Embryonic facial prominence (tissue), 1 donor: ENCODE measurements around the gene RARG.
A peak's percentile ranks its signal among the peaks of the same experiment; 100 is the strongest.

Source experiments
- DNase-seq: peaks from one replicate; pipeline ENCODE4 v3.0.0-alpha.2; 2016; ENCODE audit errors: extremely low spot score

Gene RARG

GRCh38 chr12:53244337-53244736 lies 12.3 kb upstream of the RARG start:
- no peak for DNase-seq

DNA sequence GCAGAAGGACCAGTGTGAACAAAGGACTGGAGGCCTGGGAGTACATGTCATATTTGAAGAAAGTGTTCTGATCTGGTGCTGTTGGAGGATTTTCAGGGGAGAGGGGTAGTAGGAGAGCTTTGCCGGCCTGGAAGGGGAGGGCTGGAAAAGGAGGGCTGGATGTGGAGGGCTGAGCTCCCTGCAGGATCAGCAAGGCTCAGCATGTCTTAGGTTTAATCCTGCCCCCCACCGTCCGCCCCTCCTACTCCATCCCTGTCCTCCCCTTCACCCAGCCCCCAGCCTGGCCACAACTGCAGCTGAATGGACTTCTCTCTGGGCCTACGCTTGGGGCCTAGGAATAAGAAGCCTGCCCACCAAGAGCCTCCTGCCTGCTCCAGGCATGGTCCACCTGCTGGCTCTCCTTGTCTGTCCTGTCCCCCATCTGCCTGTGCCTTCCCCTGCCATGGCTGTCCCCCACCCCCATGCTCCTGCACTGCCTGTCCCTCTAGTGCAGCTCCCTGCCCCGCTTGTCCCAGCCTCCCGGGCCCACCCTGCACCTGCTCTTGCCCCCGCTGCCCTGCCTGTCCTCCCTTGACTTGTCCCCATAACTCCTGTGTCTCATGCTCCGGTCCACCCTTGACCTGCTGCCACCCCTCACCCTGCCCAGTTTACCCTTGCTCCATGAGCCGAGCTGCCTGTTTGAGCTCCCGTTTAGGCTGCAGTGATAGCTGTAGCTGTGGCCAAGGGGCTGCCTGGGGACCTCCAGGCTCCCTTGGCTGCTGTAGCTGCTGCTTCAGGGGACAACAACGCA lies 9.8 kb upstream of the RARG start:
- no peak for DNase-seq

GRCh38 chr12:53239643-53240258 lies 7.7 kb upstream of the RARG start:
- DNase-seq = no peak

DNA sequence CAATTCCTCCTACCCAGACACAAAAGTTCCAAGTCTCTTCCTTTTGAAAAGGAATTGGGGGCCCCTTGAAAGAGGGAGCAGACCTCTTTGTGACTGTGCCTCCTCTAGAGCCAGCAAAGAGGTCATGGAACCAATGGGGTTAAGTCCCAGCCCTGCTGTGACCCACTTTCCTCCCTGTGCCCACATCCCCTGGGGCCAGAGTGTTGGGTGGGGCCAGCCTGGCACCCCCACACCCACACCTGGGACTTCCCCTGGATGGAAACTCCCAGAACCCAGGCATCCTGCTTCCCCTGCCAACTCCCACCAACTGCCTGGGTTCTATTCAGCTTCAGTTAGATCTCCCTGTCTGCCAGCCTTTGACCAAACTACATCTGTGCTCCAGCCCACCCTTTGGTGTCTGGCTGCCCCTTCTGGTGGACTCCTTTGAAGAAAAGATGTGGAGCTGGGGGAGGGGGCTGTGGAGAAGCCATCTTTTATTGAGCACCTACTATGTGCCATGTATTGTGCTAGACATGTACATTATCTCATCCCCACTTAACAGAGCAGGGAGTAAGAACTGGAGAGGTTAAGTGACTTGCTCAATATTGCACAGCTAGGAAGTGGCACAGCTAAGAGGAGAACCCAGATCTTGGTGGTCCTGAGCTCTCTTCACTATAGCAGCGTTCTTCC lies 4.6 kb upstream of the RARG start:
- no peak for DNase-seq

DNA sequence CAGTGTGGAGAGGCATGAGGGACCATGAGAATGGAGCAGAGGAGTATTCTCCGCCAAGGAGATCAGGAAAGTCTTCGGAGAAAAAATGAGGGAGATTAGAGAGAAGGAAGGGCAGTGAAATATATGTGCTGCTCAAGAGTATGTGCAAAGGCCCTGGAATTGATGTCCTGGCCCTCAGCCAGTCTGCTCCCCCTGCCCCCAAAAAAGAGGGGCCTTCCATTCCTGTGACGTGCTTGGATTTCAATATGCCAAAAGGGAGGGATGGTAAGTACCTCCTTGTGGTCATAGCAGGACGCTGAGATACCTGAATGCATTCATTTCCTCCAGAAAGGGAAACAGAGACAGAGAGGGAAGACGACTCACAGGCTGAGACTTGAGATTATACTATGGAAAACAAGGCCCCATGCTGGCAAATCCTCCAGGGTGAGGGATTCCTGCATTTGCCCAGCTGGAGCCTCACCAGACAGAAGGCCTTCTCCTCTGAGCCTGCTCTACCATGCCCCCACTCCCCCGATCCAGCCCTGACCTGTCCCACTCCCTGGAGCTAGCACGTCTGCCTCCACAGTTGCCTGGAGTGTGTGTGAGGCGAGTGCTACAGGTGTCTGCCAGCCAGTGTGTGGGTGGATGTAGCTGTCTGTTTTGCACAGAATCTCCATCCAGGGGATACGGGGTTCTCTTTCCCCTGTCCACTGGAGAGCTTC lies 3.9 kb upstream of the RARG start:
- DNase-seq = no peak

- DNase-seq = no peak
Measured at GRCh38 chr12:53235164-53235563, 3.2 kb upstream of the RARG start.

- DNase-seq = peak; percentile 49
Measured at GRCh38 chr12:53234271-53234914, 2.4 kb upstream of the RARG start.

DNA sequence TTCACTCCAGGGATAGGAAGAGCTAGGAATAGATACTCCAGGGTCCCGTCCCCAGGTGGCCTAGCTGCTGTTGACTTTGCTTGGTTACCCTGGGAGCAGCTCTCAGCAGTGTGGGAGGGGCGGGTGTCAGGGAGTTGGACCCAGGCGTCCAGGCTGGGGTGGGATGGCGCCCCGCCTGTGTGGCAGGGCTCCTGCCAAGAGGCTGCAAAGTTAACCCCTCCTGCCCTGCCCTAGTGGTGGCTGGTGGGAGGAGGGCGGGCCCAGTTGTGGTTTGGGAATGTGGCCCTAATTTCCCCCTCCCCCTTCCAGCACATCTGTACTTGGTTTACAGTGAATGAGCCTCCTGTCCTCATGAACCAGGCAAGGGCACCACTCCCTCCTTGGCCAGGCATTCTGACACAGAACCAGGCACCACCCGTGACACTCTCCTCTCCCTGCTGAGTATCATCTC lies 1.7 kb upstream of the RARG start:
- peak; percentile 61 for DNase-seq

DNA sequence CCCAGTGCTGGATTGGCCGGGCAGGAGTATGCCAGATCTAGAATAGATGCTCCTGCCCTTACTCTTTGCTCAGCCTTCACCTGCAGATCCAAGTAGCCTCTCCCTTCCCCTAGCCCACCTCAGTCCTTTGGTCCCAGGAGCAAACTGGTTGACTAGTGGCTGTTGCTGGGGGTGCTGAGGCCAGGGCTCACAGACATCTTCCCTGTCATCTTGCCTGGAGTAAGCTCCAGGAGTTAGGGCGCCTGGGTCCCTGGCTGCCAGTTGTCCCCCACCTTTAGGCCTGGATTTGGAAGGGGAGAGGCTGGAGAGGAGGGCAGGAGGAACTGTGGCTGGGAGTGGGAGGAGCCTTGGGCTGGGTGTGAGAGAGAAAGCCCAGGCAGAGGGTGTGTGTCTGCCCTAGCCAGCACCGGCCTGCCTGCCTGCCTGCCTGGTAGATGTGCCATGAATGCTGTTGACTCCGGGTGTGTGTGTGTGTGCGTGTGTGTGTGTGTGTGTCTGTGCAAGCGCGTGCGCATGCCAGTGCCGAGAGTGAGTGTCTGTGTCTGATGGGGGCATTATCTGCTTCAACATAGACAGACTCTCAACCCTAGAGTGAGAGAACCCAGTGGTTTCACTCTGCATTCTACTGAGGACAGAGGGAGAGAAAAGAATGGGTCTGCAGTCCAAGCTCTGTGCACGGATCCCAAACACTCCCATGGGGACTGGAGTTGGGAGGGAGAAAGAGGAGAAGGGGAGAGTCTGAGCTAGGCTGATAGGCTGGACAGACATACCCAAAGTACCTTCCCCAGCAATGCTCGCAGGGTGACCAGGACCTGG lies 845 bp upstream of the RARG start:
- DNase-seq = no peak

DNA sequence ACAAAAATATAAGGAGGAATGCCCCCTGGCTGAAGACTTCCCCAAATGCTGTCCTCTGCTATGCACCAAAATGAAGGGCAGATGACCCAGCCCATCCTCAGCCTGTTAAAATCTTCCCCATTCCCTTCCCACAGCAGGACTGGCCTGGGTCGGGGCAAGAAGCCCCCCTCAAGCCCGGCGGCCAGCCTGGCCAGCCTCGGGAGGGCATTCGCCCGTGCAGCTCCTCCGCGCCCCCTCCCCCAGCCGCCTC lies 413 bp downstream of the RARG start:
- no peak for DNase-seq

DNA sequence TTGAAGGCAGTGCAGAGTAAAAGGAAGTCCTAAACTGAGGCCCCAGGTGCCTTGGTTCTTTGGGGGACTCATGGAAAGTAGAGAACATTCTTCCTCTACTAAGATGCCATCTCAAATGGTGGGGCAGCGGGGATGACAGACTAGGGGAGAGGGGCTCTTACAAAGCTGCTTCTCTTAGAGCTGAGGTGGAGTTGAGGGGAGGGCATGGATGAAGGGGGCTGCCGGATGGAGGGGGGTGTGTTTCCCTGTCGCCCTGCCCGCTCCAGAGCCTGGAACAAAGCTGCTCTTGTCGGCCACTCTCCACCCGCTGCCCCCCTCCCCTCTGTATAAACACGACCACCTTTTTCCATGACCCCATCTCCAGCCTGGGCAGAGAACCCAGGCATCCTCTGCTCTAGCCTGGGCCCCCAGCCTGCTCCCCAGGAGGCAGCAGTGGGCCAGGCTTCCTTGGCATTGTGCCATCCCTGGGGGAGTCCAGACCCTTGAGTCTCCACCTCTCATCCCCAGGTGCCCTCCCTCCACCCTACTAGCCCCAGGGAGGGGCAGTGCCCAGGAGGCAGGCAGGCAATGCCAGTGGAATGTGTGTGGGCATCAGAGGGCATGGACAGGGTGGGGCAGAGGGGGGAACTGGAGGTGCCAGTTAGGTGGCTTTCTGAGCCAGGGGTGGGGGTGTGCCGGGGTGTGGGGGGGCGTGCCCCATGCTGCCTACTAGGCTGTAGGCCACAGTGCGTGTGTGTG lies 1.7 kb downstream of the RARG start:
- DNase-seq = no peak

GRCh38 chr12:53229454-53229853 lies 2.6 kb downstream of the RARG start:
- DNase-seq = no peak

DNA sequence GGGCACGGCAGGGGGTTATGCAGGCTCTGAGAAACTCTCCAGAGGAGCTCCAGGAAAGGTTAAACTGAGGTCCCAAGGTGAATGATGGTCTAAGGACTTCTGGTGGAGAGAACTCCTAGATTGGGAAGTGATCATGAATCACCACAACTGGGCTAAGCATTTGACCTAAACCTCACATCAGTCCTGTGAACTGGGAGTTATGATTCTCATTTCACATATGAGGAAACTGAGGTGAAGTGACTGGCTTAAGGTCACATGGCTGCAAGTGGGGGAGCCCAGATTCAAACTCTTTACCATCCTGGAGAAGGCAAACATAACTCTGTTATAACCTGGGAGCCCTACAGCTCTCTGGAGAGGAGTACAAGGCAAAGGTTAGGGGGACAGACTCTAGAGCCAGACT lies 4.2 kb downstream of the RARG start:
- DNase-seq = no peak

DNA sequence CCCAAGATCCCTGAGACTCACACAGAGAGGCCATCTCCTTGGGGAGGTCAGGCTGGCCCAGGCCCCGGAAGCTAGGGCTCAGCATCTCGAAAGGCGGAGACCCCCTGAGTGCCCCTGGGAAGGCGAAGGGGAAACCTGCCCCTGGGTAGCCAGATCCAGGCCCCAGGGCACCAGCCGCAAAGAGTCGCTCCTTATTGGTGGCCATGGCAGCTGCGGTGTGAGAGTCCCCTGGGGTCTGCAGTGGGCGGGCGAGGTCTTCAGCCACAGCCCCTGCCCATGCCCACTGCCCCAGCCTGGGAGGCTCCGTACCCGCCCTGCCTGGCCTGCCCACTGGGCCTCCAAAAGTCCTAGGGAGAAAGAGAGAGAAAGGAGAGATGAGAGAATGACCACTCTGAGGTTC lies 4.7 kb downstream of the RARG start:
- DNase-seq = no peak

DNA sequence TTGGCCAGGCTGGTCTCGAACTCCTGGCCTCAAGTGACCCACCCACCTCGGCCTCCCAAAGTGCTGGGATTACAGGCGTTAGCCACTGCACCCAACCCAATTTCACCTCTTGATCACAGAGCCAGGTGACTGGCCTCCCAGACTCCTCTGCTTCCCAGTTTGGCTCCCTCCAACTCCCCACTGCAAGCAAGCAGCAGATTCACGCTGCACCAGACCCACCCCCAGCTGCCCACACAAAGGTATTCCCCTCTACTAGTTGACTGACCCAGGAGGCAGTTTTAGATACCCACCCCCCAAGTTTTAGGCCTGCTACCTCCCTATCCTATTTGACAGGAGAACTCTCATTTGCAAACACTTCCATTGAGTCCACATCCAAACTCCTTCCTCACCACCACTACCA lies 5.2 kb downstream of the RARG start:
- DNase-seq = no peak

GRCh38 chr12:53225635-53226424 lies 6.2 kb downstream of the RARG start:
- no peak for DNase-seq

- peak; percentile 47 for DNase-seq
Measured at GRCh38 chr12:53224897-53225634, 6.9 kb downstream of the RARG start.

DNA sequence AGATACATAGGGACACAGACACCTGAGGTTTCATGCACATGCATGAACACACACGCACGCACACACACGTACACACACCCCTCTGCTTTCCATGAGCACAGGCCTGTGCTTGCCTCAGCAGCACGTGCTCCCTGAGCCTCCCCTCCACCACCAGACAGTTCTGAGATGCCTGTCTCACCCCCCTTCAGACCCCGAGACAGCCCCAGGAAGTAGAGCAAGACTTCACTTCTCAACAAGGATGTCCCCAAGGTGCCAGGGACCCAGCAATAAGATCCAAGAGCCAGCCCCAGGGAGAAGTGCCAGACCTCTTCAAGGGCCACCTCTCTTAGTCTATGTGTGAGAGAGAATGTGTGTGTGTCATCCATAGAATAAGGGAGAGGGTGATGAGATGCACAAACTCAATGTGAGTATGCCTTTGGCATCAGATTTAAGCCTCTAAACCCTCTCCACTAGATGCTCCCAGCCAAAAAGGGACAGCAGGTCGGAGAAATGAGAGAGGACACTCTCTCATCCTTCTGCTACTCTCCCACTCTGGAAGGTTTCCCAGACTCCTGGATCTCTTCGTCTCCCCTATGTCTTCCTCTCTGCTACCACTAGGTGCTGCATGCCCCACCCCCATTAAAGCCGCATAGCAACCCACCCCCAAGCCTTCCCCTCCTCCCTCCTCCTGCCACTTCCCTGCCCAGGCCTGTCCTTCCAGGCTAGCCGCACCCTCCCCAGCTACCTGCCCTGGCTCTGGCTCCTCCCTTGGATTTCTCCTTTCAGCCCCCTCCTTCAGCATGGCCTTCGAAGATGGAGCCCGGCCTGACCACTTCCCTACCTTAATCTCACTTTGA lies 7.7 kb downstream of the RARG start:
- no peak for DNase-seq
